Fibroblast of villous mesenchyme (primary cell): ENCODE data around the gene CDH18. TPM values are rescaled to one million over a fixed set of nuclear protein-coding genes. Genes with fewer than 3 reads are reported as not detected.

Source experiments
- DNase-seq: peaks from one replicate; pipeline ENCODE4 v3.0.0-alpha.2; 2010; ENCODE audit warnings: low read depth
- H3K4me3 ChIP-seq: 2 replicates; pipeline ENCODE4 v1.5.1; 2011; ENCODE audit warnings: low read depth, mild to moderate bottlenecking, low read length
- total RNA-seq: library from RNA; depleted of rRNA; stranded (reverse); fragments of >200 nt; gene quantifications from 2 replicates; pipeline ENCODE4 v1.2.3, GENCODE V29; 2012
- TF ChIP-seq, protein P1 (sequence below): IDR thresholded peaks from 2 replicates; pipeline ENCODE4 v1.5.1; 2012; ENCODE audit warnings: low read depth, mild to moderate bottlenecking, low read length; ENCODE audit not compliant: insufficient read depth

CDH18 gene
- total RNA-seq, 1 donor, result 0.43 TPM

DNA sequence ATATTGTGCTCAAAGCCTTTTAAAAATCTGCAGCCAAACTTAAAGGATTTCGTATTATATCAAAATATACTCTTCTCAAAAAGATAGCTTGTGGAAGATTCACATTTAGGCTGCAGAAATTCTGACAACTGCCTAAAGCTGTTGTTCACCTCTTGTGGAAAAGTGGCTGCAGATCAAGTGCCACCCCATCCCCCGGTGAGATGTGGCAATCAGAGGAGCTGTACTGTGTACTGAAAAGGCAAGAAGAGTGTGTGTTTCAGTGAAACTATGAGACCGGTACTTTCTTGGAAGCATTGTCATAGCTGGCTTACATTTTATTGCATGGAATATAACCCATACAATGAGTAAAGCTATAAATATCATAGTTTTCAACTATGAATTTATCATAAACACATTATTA is 64.3 kb downstream of the CDH18 start:
- TF ChIP-seq, protein P1, sequence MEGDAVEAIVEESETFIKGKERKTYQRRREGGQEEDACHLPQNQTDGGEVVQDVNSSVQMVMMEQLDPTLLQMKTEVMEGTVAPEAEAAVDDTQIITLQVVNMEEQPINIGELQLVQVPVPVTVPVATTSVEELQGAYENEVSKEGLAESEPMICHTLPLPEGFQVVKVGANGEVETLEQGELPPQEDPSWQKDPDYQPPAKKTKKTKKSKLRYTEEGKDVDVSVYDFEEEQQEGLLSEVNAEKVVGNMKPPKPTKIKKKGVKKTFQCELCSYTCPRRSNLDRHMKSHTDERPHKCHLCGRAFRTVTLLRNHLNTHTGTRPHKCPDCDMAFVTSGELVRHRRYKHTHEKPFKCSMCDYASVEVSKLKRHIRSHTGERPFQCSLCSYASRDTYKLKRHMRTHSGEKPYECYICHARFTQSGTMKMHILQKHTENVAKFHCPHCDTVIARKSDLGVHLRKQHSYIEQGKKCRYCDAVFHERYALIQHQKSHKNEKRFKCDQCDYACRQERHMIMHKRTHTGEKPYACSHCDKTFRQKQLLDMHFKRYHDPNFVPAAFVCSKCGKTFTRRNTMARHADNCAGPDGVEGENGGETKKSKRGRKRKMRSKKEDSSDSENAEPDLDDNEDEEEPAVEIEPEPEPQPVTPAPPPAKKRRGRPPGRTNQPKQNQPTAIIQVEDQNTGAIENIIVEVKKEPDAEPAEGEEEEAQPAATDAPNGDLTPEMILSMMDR, result no peak
- DNase-seq, result no peak
- H3K4me3 ChIP-seq, result no peak overlapping the region

DNA sequence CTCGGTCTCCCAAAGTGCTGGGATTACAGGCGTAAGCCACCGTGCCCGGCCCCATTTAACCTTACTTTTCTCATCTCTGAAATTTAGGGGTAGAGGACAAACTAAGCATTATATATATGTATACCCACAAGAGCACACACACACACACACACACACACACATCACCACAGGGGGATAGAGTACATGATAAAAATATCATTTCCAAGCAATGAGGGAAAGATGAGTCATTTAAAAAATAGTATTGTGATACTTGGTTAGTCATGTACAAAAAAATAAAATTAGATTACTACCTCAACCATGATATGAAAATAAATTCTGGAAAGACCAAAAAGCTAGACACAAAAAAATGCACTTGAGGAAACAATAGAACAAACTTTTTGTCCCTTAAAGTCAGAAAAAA is 67.2 kb downstream of the CDH18 start:
- no peak overlapping the region for H3K4me3 ChIP-seq
- DNase-seq, result no peak
- TF ChIP-seq, protein P1, result no peak

GRCh38 chr5:19918780-19919179 is 69.2 kb downstream of the CDH18 start:
- H3K4me3 ChIP-seq, result no peak overlapping the region
- TF ChIP-seq, protein P1, result no peak
- no peak for DNase-seq

GRCh38 chr5:19917588-19918122 is 70.3 kb downstream of the CDH18 start:
- TF ChIP-seq, protein P1, result no peak
- H3K4me3 ChIP-seq, result no peak overlapping the region
- no peak for DNase-seq

DNA sequence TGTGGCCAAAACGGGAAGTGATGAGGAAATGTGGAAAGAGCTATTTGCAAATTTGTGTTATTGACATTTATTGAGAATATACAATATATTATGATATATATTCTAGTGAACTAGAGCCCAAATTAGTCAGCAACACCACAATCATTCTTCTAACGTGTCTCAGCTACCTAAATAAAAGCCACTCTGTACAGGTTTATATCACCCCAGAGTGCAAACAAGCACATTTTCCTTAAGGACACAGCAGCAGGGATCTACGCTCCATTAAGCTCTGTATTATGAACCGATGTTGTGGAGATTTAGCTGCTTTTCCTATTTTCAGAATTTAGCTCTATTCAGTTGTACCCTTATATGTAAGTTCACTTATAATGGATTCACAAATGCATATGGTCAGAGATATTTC is 77.9 kb downstream of the CDH18 start:
- DNase-seq, result no peak
- no peak overlapping the region for H3K4me3 ChIP-seq
- TF ChIP-seq, protein P1, result no peak

DNA sequence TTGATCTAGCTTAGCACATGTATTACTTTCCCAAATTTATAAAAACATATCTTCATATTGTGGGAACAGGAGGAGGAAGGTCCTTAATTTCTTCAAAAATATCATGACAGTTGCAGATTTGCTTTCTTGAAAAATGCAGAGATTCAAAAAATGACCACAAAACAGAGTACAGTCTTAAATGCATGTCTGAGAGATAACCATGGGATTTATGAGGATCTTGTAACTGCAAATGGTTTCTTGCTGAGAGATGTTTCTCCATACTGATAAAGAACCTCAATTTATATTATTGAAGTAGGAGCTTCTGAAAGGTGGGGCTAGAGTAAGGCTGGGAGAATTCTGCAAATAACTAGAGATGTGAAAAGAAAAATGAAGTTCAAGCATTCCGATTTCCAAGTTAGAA is 83.2 kb downstream of the CDH18 start:
- peak; percentile 28 for DNase-seq
- TF ChIP-seq, protein P1, result no peak
- H3K4me3 ChIP-seq, result no peak overlapping the region

DNA sequence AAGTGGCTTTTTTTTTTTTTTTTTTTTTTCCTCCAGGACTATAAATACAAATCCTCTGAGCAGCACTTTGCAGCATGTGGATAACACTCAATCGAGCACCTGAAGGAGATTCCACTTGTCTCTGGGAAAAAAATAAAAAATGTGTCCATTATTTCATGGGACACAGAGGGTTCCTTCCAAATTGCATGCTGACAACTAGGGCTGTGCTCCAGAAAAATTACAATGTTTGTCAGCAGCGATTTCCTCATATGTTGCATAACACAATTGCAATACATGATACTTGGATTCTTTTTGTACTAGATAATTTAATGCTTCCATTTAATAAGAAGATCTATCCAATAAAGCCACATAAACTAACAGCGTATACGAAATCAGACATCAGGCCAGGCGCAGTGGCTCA is 84.4 kb downstream of the CDH18 start:
- peak; percentile 12 for DNase-seq
- TF ChIP-seq, protein P1, result no peak
- H3K4me3 ChIP-seq, result no peak overlapping the region
